Fibroblast of mammary gland (primary cell): ENCODE measurements around the gene ACOT2.
"Not testable (repeated sequence)": the region's sequence is repeated elsewhere in the genome, so short reads cannot be mapped to it uniquely, and the experiment has no call there.

ENCODE experiments used
- DNase-seq: peaks from one replicate; pipeline ENCODE4 v3.0.0-alpha.2; 2010; ENCODE audit warnings: low read depth
- H3K4me3 ChIP-seq: 2 replicates; pipeline ENCODE4 v1.5.1; 2011; ENCODE audit warnings: low read depth, mild to moderate bottlenecking, low read length, moderate library complexity; ENCODE audit not compliant: control insufficient read depth
- TF ChIP-seq, protein P1 (sequence below): conservative IDR thresholded peaks from 2 replicates; pipeline ENCODE4 v1.5.1; 2011; ENCODE audit warnings: low read depth, low read length, inconsistent platforms; ENCODE audit not compliant: control insufficient read depth, insufficient read depth

ACOT2 gene

DNA sequence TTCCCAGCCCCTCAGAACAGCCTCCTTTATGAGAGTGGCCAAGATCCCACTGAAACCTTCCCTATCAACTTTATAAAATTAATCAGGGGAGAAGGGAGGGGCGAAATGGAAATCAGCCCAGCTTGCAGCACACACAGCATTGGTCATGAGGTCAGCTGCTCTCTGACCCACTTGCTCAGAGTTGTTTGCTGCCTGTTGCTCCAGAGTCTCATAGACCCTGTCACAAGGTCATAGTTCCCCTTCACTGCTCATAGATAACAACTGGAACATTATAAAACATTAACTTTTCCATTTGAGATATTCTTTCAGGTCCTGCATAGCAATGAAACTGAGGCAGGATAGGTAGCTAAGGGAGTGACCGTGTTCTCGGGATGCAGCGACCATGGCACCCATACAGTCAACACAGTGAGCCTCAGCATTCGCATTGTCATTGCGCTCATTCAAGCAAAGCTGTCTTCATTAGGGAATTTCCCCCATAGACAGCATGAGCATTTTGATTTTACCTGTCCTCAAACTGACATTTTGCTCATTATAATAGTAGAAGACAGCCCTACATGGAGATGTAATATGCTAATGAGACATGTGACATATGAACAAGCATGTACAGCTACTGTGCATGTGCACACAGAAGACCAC, 19.0 kb upstream of the ACOT2 start:
- not testable (repeated sequence) for DNase-seq, H3K4me3 ChIP-seq

DNA sequence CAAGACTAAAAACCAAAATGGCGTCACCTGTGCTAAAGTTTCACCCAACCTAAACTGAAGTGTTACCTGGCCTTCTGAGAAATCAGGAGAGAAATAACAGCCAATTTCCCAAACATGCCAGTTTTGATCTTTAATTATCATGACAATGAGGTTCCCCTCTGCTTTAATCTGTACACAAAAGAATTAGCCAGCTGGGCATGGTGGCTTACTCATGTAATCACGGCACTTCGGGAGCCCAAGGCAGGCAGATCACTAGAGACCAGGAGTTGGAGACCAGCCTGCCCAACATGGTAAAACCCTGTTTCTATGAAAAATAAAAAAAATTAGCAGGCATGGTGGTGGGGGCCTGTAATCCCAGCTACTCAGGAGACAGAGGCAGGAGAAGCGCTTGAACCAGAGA, 15.2 kb upstream of the ACOT2 start:
- no peak overlapping the region for H3K4me3 ChIP-seq
- TF ChIP-seq, protein P1, sequence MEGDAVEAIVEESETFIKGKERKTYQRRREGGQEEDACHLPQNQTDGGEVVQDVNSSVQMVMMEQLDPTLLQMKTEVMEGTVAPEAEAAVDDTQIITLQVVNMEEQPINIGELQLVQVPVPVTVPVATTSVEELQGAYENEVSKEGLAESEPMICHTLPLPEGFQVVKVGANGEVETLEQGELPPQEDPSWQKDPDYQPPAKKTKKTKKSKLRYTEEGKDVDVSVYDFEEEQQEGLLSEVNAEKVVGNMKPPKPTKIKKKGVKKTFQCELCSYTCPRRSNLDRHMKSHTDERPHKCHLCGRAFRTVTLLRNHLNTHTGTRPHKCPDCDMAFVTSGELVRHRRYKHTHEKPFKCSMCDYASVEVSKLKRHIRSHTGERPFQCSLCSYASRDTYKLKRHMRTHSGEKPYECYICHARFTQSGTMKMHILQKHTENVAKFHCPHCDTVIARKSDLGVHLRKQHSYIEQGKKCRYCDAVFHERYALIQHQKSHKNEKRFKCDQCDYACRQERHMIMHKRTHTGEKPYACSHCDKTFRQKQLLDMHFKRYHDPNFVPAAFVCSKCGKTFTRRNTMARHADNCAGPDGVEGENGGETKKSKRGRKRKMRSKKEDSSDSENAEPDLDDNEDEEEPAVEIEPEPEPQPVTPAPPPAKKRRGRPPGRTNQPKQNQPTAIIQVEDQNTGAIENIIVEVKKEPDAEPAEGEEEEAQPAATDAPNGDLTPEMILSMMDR: no peak
- DNase-seq: no peak

DNA sequence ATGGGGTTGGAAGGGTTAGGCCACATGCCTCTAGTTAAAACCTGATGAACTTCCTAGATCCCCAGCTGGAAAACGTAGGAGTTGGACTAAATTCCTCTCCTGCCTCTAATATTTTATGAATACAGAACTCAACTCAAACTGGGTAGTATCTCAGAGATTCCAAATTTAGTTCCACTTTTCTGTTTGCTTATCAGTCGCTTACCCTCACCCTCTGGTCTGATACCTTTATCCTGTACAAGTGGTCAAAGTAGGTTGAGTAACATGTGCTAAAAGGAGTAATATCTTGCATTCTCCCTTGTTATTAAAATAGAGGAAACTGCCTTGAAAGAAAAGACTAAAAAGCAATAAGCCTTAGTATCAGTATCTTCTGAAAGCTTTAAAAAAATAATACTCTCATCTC, 11.8 kb upstream of the ACOT2 start:
- DNase-seq, H3K4me3 ChIP-seq: not testable (repeated sequence)

DNA sequence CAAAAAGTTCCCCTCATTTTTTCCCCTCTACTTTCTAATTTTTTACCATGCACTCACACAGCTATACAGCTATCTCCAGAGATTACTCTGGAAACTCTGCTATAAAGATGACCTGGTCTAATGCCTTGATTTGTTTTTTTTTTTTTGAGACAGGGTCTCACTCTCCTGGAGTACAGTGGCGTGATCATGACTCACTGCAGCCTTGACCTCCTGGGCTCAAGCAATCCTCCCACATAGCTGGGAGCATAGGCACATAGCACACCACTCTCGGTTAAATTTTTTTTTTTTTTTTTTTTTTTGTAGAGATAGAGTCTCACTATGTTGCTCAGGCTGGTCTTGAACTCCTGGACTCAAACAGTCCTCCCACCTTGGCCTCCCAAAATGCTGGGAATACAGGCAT, 10.8 kb upstream of the ACOT2 start:
- H3K4me3 ChIP-seq: not testable (repeated sequence)
- peak; percentile 38 for DNase-seq

DNA sequence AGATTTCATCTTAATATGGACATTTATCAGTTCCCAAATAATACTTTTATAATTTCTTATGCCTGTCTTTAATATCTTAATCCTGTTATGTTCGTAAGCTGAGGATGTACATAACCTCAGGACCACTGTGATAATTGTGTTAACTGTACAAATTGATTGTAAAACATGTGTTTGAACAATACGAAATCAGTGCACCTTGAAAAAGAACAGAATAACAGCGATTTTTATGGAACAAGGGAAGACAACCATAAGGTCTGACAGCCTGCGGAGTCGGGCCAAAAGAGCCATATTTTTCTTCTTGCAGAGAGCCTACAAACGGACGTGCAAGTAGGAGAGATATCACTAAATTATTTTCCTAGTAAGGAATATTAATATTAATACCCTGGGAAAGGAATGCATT, 6.8 kb upstream of the ACOT2 start:
- not testable (repeated sequence) for H3K4me3 ChIP-seq, DNase-seq

DNA sequence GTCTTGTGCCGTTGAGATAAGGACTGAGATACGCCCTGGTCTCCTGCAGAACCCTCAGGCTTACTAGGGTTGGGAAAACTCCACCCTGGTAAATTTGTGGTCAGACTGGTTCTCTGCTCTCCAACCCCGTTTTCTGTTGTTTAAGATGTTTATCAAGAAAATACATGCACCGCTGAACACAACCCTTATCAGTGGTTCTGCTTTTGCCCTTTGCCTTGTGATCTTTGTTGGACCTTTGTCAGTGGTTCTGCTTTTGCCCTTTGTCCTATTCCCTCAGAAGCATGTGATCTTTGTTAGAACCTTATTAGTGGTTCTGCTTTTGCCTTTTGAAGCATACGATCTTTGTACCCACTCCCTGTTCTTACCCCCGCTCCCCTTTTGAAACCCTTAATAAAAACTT, 6.3 kb upstream of the ACOT2 start:
- H3K4me3 ChIP-seq, DNase-seq: not testable (repeated sequence)

DNA sequence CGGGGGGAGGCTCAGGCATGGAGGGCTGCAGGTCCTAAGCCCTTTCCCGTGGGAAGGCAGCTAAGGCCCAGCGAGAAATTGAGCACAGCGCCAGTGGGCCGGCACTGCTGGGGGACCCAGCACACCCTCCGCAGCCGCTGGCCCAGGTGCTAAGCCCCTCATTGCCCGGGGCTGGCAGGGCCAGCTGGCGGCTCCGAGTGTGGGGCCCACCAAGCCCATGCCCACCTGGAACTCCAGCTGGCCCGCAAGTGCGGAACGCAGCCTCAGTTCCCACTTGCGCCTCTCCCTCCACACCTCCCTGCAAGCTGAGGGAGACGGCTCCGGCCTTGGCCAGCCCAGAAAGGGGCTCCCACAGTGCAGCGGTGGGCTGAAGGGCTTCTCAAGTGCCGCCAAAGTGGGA, 2.6 kb upstream of the ACOT2 start:
- not testable (repeated sequence) for DNase-seq, H3K4me3 ChIP-seq

DNA sequence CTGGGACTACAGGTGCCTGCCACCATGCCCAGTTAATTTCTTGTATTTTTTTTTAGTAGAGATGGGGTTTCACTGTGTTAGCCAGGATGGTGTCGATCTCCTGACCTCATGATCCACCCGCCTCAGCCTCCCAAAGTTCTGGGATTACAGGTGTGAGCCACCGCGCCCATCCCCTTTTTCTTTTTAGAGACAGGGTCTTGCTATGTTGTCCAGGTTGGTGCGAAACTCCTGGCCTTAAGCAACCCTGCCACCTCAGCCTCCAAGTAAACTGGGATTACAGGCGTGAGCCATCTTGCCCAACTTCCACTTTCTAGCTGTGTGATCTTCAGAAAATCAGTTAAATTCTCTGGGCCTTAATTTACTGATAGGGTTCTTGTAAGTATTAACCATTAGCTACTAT, 2.1 kb upstream of the ACOT2 start:
- DNase-seq, H3K4me3 ChIP-seq: not testable (repeated sequence)

DNA sequence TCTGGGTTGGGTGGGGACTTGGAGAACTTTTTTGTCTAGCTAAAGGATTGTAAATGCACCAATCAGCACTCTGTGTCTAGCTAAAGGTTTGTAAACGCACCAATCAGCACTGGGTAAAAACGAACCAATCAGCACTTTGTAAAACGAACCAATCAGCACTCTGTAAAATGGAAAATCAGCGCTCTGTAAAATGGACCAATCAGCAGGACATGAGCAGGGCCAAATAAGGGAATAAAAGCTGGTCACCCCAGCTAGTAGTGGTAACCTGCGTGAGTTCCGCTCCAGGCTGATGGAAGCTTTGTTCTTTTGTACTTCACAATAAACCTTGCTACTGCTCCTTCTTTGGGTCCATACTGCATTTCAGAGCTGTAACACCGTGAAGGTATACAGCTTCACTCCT, 1.7 kb upstream of the ACOT2 start:
- H3K4me3 ChIP-seq: no peak overlapping the region
- no peak for DNase-seq
- TF ChIP-seq, protein P1: no peak

DNA sequence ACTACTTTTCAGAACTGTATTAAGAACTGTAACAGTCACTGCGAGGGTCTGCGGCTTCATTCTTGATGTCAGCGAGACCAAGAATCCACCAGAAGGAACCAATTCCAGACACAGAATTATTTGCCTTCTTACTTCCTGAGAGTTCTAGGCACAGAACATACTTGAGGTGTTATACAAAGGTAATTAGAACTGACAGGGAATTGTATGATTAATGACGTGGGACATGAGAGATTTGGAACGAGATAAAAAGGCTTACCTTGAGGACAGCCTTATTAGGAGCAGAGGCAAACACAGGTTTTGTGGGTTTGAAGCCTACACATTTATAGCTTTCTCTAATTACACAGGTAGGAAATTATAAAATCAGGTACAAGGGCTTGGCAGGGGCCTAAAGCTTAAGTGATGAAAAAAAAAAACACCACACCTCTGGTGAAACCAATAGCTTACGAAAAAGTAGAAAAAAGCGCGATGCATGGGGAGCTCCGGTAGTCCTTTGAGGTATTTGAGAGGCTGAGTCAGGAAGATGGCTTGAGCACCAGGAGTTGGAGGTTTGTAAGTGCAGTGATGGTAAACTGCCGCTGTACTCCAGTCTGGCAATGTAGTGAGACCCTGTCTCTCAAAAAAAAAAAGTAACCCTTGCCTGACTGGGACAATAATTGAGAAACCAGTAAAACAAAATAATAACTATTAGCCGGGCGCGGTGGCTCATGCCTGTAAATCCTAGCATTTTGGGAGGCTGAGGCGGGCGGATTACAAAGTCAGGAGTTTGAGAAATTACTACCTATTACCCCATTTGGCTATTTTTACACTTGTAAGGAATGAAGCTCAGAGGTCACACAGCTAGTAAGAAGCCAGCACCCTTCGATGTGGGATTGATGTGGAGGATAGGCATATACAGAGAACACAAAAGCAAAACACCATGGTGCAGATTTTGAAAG, 795 bp upstream of the ACOT2 start:
- TF ChIP-seq, protein P1: no peak
- H3K4me3 ChIP-seq: peak overlapping the region; percentile 65
- DNase-seq: peak; percentile 61

DNA sequence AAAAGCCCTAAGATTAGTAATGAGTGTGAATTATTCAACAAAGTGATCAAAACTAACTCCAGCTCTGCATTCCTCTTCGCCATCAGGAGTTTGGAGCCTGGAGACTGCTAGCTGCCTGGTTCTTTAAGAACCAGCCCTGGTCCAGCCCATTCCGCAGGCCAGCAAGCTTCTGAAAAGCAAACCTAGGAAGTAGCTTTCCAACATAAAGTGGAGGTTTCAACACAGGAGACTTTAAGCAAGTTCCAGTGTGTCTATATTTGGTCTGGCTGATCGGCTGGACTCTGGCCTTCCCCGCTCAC, 178 bp upstream of the ACOT2 start:
- peak overlapping the region; percentile 65 for H3K4me3 ChIP-seq
- not testable (repeated sequence) for DNase-seq
